Middle frontal gyrus (tissue), 1 donor: Measurements from ENCODE around the gene RNF145.
"Not testable (repeated sequence)": the region's sequence is repeated elsewhere in the genome, so short reads cannot be mapped to it uniquely, and the experiment has no call there.

ENCODE experiments used
- DNase-seq: peaks from one replicate; pipeline ENCODE4 v3.0.0-alpha.2; 2015; ENCODE audit warnings: low spot score; ENCODE audit errors: extremely low spot score

Gene RNF145

GRCh38 chr5:159120446-159120845 lies 88.9 kb downstream of the RNF145 start:
- DNase-seq: no peak

DNA sequence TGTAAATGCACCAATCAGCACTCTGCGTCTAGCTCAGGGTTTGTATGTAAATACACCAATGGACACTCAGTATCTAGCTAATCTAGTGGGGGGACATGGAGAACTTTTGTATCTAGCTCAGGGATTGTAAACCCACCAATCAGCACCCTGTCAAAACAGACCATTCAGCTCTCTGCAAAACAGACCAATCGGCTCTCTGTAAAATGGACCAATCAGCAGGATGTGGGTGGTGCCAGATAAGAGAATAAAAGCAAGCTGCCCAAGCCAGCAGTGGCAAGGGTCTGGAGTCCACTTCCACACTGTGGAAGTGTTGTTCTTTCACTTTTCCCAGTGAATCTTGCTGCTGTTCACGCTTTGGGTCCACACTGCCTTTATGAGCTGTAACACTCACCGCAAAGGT lies 89.5 kb downstream of the RNF145 start:
- not testable (repeated sequence) for DNase-seq

DNA sequence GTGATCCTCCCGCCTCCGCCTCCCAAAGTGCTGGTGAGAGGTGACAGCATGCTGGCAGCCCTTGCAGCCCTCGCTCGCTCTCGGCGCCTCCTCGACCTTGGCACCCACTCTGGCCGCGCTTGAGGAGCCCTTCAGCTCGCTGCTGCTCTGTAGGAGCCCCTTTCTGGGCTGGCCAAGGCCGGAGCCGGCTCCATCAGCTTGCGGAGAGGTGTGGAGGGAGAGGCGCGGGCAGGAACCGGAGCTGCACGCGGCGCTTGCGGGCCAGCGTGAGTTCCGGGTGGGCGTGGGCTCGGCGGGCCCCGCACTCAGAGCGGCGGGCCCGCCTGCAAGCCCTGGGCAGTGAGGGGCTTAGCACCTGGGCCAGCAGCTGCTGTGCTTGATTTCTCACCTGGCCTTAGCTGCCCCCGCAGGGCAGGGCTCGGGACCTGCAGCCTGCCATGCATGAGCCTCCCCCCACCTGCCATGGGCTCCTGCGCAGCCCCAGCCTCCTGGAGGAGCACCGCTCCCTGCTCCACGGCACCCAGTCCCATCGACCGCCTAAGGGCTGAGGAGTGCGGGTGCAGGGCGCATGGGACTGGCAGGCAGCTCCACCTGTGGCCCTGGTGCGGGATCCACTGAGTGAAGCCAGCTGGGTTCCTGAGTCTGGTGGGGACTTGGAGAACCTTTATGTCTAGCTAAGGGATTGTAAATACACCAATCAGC lies 90.2 kb downstream of the RNF145 start:
- DNase-seq: not testable (repeated sequence)

DNA sequence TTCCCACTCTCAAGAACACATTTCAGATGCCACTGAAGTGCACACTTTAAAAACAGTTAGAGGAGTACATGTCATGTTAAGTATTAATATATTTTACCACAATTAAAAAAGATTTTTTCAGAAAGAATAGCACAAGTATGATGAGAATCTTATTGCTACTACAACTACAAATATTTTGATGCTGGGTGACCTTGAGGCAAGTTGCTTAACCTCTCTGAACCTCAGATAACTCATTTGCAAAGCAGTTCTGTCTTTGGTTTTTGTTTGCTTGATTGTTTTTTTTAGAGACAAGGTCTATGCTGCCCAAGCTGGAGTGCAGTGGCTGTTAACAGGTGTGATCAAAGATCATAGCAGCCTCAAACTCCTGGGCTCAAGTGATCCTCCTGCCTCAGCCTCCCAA lies 95.9 kb downstream of the RNF145 start:
- no peak for DNase-seq

DNA sequence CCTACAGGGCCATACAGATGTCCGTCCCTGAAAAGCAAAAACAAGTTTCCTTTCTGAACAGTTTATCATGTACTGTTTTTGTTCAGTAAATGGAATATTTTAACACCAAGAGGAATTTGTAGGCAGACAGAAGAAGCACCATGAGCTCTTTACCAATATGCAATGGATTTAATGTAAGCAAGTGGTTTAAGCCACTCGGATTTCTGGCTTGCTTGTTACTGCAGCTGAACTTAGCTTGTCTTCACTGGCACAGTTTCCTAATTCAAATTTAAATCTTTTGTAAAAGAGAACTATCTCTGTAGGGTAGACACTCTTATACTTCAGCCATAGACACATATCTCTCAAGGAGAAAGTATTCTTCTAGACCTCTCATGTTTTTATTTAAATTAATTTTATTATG lies 96.9 kb downstream of the RNF145 start:
- DNase-seq: no peak
